GM12878 (cell line): ENCODE results near the gene SLC1A6. TPM values are rescaled to one million over a fixed set of nuclear protein-coding genes. Genes with fewer than 3 reads are reported as not detected.

Experiments used
- ATAC-seq: fragments of 200-7000 bp; cut with Tn5 transposase; 3 replicates; pipeline ENCODE4 v1.9.1; 2020; ENCODE audit warnings: mild to moderate bottlenecking, moderate library complexity
- BruUV-seq: library from RNA; stranded (reverse); fragments of 400-500 nt; replicated peaks from 2 replicates; lab custom pipeline; 2021; lab: Mats Ljungman, UMichigan
- CTCF ChIA-PET: fragments of 300-600 bp; sonication (Branson Sonifier 250); formaldehyde crosslinking; extraction: SDS; loops from one replicate; lab custom pipeline; 2021; ENCODE audit warnings: inconsistent platforms; lab: Yijun Ruan, JAX
- POLR2A ChIA-PET: fragments of 350-600 bp; formaldehyde crosslinking; extraction: SDS; loops from one replicate; lab custom pipeline; 2021; ENCODE audit warnings: inconsistent platforms; lab: Charles Lee
- RAD21 ChIA-PET: fragments of 300-600 bp; sonication (Branson Sonifier 250); formaldehyde crosslinking; loops from one replicate; lab custom pipeline; 2023; ENCODE audit warnings: antibody characterized with exemption; ENCODE audit not compliant: unreplicated experiment; lab: Charles Lee
- SMC1A ChIA-PET: fragments of 300-600 bp; sonication (Branson Sonifier 250); formaldehyde crosslinking; loops from one replicate; lab custom pipeline; 2023; ENCODE audit not compliant: unreplicated experiment, uncharacterized antibody; lab: Charles Lee
- DNase-seq: peaks from one replicate; pipeline ENCODE4 v3.0.0-alpha.2; 2011; ENCODE audit warnings: low read depth, low spot score
- FAIRE-seq: peaks from 3 replicates; lab custom pipeline; 2011; peaks lifted over from hg19 to GRCh38; lab: Jason Lieb, UNC
- H2AFZ ChIP-seq: 2 replicates; pipeline ENCODE4 v1.6.0; 2011; ENCODE audit warnings: low read depth, low read length, control low read depth; ENCODE audit not compliant: control insufficient read depth
- H3K27ac ChIP-seq: 2 replicates; pipeline ENCODE4 v1.5.1; 2011; ENCODE audit warnings: control low read depth; ENCODE audit not compliant: control insufficient read depth, insufficient read depth
- H3K27me3 ChIP-seq, 2 experiments: replicated peaks in 1 of 2; 2 replicates each; pipeline versions ENCODE4 v1.6.0 to v1.6.1; 2011; ENCODE audit warnings: low read length in 1 of 2; ENCODE audit not compliant: control insufficient read depth in 2 of 2, insufficient read depth in 2 of 2
- H3K36me3 ChIP-seq, 2 experiments: 2 replicates each; pipeline ENCODE4 v1.5.1; 2011; ENCODE audit warnings: low read length in 1 of 2; ENCODE audit not compliant: control insufficient read depth in 2 of 2, insufficient read depth in 2 of 2
- H3K4me1 ChIP-seq: 2 replicates; pipeline ENCODE4 v1.6.1; 2011; ENCODE audit warnings: mild to moderate bottlenecking, low read length, moderate library complexity, mixed read lengths; ENCODE audit not compliant: control insufficient read depth, insufficient read depth
- H3K4me2 ChIP-seq: 2 replicates; pipeline ENCODE4 v1.6.0; 2011; ENCODE audit warnings: control low read depth; ENCODE audit not compliant: control insufficient read depth, insufficient read depth
- H3K4me3 ChIP-seq: fragments of 200-600 bp; sonication (generic); 2 replicates; pipeline ENCODE4 v1.5.1; 2016
- H3K79me2 ChIP-seq: 2 replicates; pipeline ENCODE4 v1.6.0; 2011; ENCODE audit warnings: low read length; ENCODE audit not compliant: control insufficient read depth, insufficient read depth
- H3K9ac ChIP-seq: 2 replicates; pipeline ENCODE4 v1.8.0; 2011; ENCODE audit warnings: low read length, control low read depth, mixed read lengths; ENCODE audit not compliant: control insufficient read depth, insufficient read depth
- H3K9me3 ChIP-seq: replicated peaks from 3 replicates; pipeline ENCODE4 v1.5.1; 2011; ENCODE audit warnings: mild to moderate bottlenecking, low read length; ENCODE audit not compliant: control insufficient read depth, insufficient read depth
- H4K20me1 ChIP-seq: 2 replicates; pipeline ENCODE4 v1.6.0; 2011; ENCODE audit not compliant: control insufficient read depth, insufficient read depth
- BRCA1 ChIP-seq: IDR thresholded peaks from 2 replicates; pipeline ENCODE4 v1.6.1; 2011; ENCODE audit warnings: low read depth, low read length, improper control_type of control experiment
- CHD2 ChIP-seq: IDR thresholded peaks from 2 replicates; pipeline ENCODE4 v1.6.1; 2011; ENCODE audit warnings: low read depth, low read length, improper control_type of control experiment, borderline replicate concordance
- EP300 ChIP-seq, 2 experiments: fragments of 150-350 bp in 1 of 2; IDR thresholded peaks; 2 replicates each; pipeline ENCODE4 v1.6.1; 2011 to 2012; ENCODE audit warnings: low read depth in 2 of 2, low read length in 2 of 2, borderline replicate concordance in 1 of 2, improper control_type of control experiment in 1 of 2, inconsistent platforms in 1 of 2; ENCODE audit not compliant: control insufficient read depth in 1 of 2
- GABPA ChIP-seq: IDR thresholded peaks from 2 replicates; pipeline ENCODE4 v1.6.1; 2014; ENCODE audit warnings: antibody characterized with exemption, low read depth, mild to moderate bottlenecking, inconsistent platforms
- IKZF1 ChIP-seq: fragments of 450-650 bp; conservative IDR thresholded peaks from 2 replicates; pipeline ENCODE4 v1.6.1; 2017; ENCODE audit warnings: antibody characterized with exemption, mild to moderate bottlenecking
- MTA3 ChIP-seq: IDR thresholded peaks from 2 replicates; pipeline ENCODE4 v1.6.1; 2012; ENCODE audit warnings: low read length, inconsistent platforms, borderline replicate concordance
- MYB ChIP-seq: fragments of 150-350 bp; IDR thresholded peaks from 2 replicates; pipeline ENCODE4 v1.6.1; 2014; ENCODE audit warnings: mild to moderate bottlenecking, low read depth, low read length, borderline replicate concordance
- NFIC ChIP-seq: IDR thresholded peaks from 2 replicates; pipeline ENCODE4 v1.6.1; 2012; ENCODE audit warnings: low read depth, mild to moderate bottlenecking, inconsistent platforms, low read length, moderate library complexity
- NFYB ChIP-seq: IDR thresholded peaks from 2 replicates; pipeline ENCODE4 v1.6.1; 2011; ENCODE audit warnings: low read depth, mild to moderate bottlenecking, low read length, improper control_type of control experiment, moderate library complexity; ENCODE audit not compliant: insufficient read depth
- RAD21 ChIP-seq: IDR thresholded peaks from 2 replicates; pipeline ENCODE4 v1.6.1; 2011; ENCODE audit warnings: mild to moderate bottlenecking, low read depth, low read length, moderate library complexity; ENCODE audit not compliant: insufficient read depth
- REST ChIP-seq: IDR thresholded peaks from 2 replicates; pipeline ENCODE4 v1.6.1; 2012; ENCODE audit warnings: mild to moderate bottlenecking, low read depth, low read length
- RFX5 ChIP-seq: IDR thresholded peaks from 2 replicates; pipeline ENCODE4 v1.6.1; 2011; ENCODE audit warnings: low read depth, low read length, improper control_type of control experiment
- RUNX3 ChIP-seq: IDR thresholded peaks from 2 replicates; pipeline ENCODE4 v1.6.1; 2012; ENCODE audit warnings: low read length, inconsistent platforms
- SMAD5 ChIP-seq: IDR thresholded peaks from 2 replicates; pipeline ENCODE4 v1.6.1; 2016; ENCODE audit warnings: antibody characterized with exemption, low read depth
- SPI1 ChIP-seq: IDR thresholded peaks from 2 replicates; pipeline ENCODE4 v1.6.1; 2011; ENCODE audit warnings: low read depth, mild to moderate bottlenecking, low read length, moderate library complexity, borderline replicate concordance; ENCODE audit not compliant: insufficient read depth
- ZNF384 ChIP-seq: IDR thresholded peaks from 2 replicates; pipeline ENCODE4 v1.6.1; 2012; ENCODE audit warnings: low read depth, mild to moderate bottlenecking, low read length, improper control_type of control experiment, borderline replicate concordance
- WGBS: methylation state at CpG from one replicate; pipeline ENCODE4 v1.1.6; 2016; ENCODE audit warnings: low lambda C conversion rate; ENCODE audit not compliant: insufficient replicate concordance, insufficient coverage; ENCODE audit errors: missing lambda C conversion rate; 5-methylcytosine and 5-hydroxymethylcytosine counted together
- in situ Hi-C: fragments of 300-500 bp; cut with MboI; formaldehyde crosslinking; loops from 9 replicates; pipeline ENCODE4 v1.14.3; 2018; ENCODE audit warnings: mixed read lengths
- intact Hi-C: fragments of 100-400 bp; cut with micrococcal nuclease; formaldehyde crosslinking; loops from one replicate; pipeline ENCODE4 v1.14.2; 2022; ENCODE audit not compliant: unreplicated experiment
- polyA plus RNA-seq, 11 experiments: library from polyadenylated mRNA; depleted of rRNA in 4 of 11; unstranded in 6 of 11; stranded (reverse) in 5 of 11; fragments of >200 nt; fragmentation: Nextera tagmentation in 4 of 11; fragmentation: Illumina TruSeq in 1 of 11; extraction: Ambion mirVana in 4 of 11; extraction: Trizol in 1 of 11; gene quantifications; 1 replicate in 1 of 11; 2 replicates in 10 of 11; pipeline versions ENCODE4 v1.2.1 to v1.2.3, GENCODE V29; 2011 to 2016; ENCODE audit warnings: inconsistent platforms in 2 of 11, missing spikeins in 2 of 11, low read depth in 1 of 11
- total RNA-seq, 4 experiments: library from RNA; depleted of rRNA in 3 of 4; stranded (reverse); fragments of >200 nt in 3 of 4; fragmentation: Illumina TruSeq in 1 of 4; extraction: Trizol in 1 of 4; gene quantifications; 2 replicates each; pipeline versions ENCODE4 v1.2.1 to v1.2.3, GENCODE V29; 2013 to 2021

The SLC1A6 gene
- total and polyA plus RNA-seq, 10 of the 15 experiments (the other 5 are each of a cell fraction or from before 2014, with no cell fraction given): 0.06 TPM; not detected in 9

GRCh38 chr19:15028490-15028889 lies 48.8 kb upstream of the SLC1A6 start:
- Histone ChIP-seq H3K27ac (no peak overlapping the region), H3K4me2 (no peak overlapping the region), H2AFZ (no peak overlapping the region), H3K9ac (no peak overlapping the region), H3K4me1 (no peaks in the 10 kb centered on the region), H3K4me3 (no peak overlapping the region), H3K27me3 (no peaks in the 10 kb centered on the region; a peak in 1 of 4 replicates), H3K79me2 (no peaks in the 10 kb centered on the region), H3K9me3 (no peaks in the 10 kb centered on the region), H3K36me3 (no peaks in the 10 kb centered on the region), H4K20me1 (no peaks in the 10 kb centered on the region)
- POLR2A ChIA-PET: no interaction called here
- ATAC-seq (no peak), FAIRE-seq (no peak), DNase-seq (no peak)
- whole genome bisulfite sequencing: 49% methylated on average over 5 of the region's 5 CpGs
- RAD21 ChIA-PET: no interaction called here
- SMC1A ChIA-PET: no interaction called here
- intact Hi-C loops: no loop called here
- BruUV-seq: no TSS peak
- TF ChIP-seq RUNX3 (no peak), NFYB (no peak), CHD2 (no peak), RAD21 (no peak), ZNF384 (no peak), RFX5 (no peak), MTA3 (no peak), MYB (no peak), SMAD5 (no peak), BRCA1 (no peak), SPI1 (no peak), EP300 (IDR thresholded peaks at IDR 0.05; ENCODE audit: borderline replicate concordance in 1 of 2, control insufficient read depth in 1 of 2, low read depth in 2 of 2, low read length in 2 of 2) (no peak), REST (no peak), GABPA (no peak), NFIC (no peak), IKZF1 (no peak)
- in situ Hi-C loops: no loop called here
- CTCF ChIA-PET: no interaction called here
